Breast epithelium (tissue), 4 donors: ENCODE data around the gene PTPRN2. TPM values are rescaled to one million over a fixed set of nuclear protein-coding genes. Genes with fewer than 3 reads are reported as not detected.

ENCODE experiments used
- DNase-seq, 2 donors: peaks; one replicate each; pipeline ENCODE4 v3.0.0-alpha.2; 2019; ENCODE audit warnings: low spot score in 2 of 2
- H3K27ac ChIP-seq, 2 donors: fragments of 200-600 bp; sonication (generic) in 1 of 2; one replicate each; pipeline ENCODE4 v1.5.1; 2016 to 2019; ENCODE audit warnings: mild to moderate bottlenecking in 1 of 2
- H3K27me3 ChIP-seq, 2 donors: fragments of 200-600 bp; sonication (generic) in 1 of 2; one replicate each; pipeline versions ENCODE4 v1.5.1 to v1.6.0; 2017 to 2019; ENCODE audit warnings: control low read depth in 1 of 2, mild to moderate bottlenecking in 1 of 2
- H3K36me3 ChIP-seq: fragments of 200-600 bp; one replicate; pipeline ENCODE4 v1.5.1; 2019
- H3K4me1 ChIP-seq, 2 donors: fragments of 200-600 bp; sonication (generic); one replicate each; pipeline ENCODE4 v1.5.1; 2016 to 2019; ENCODE audit warnings: control low read depth in 1 of 2
- H3K4me3 ChIP-seq, 3 donors: fragments of 200-600 bp; sonication (generic); 1 replicate in 2 of 3; 2 replicates in 1 of 3; pipeline ENCODE4 v1.5.1; 2016 to 2019; ENCODE audit warnings: mild to moderate bottlenecking in 3 of 3, moderate library complexity in 2 of 3
- H3K9me3 ChIP-seq, 2 donors: fragments of 200-600 bp; sonication (generic) in 1 of 2; one replicate each; pipeline ENCODE4 v1.5.1; 2016 to 2019; ENCODE audit warnings: control low read depth in 1 of 2
- POLR2A ChIP-seq: fragments of 450-650 bp; IDR thresholded peaks from one replicate; pipeline ENCODE4 v1.6.1; 2016; ENCODE audit warnings: antibody characterized with exemption, mild to moderate bottlenecking, moderate library complexity
- POLR2AphosphoS5 ChIP-seq, 3 donors: sonication (generic); formaldehyde crosslinking; IDR thresholded peaks; one replicate each; pipeline ENCODE4 v1.6.1; 2017; ENCODE audit warnings: antibody characterized with exemption in 3 of 3
- intact Hi-C: fragments of 100-400 bp; cut with DNase I; formaldehyde crosslinking; loops from one replicate; pipeline ENCODE4 v1.15.1; 2023; ENCODE audit warnings: low total_unique reads
- total RNA-seq, 3 donors: library from RNA; depleted of rRNA; stranded (reverse); fragments of >200 nt; gene quantifications; one replicate each; pipeline ENCODE4 v1.1.0, GENCODE V29; 2016
- TF ChIP-seq, protein P1 (sequence below), 3 donors: fragments of 450-650 bp; IDR thresholded peaks; one replicate each; pipeline ENCODE4 v1.5.1; 2016 to 2017; ENCODE audit warnings: antibody characterized with exemption in 3 of 3, mild to moderate bottlenecking in 3 of 3, moderate library complexity in 3 of 3

PTPRN2 gene
- total RNA-seq, 3 donors from 2014 or later, result 1.6 to 2.2 (median 2.2) TPM

- DNase-seq, result no peak
- Histone ChIP-seq H3K27ac (no peak overlapping the region), H3K36me3 (no peaks in the 10 kb centered on the region), H3K4me3 (no peak overlapping the region), H3K4me1 (no peaks in the 10 kb centered on the region), H3K27me3 (no peaks in the 10 kb centered on the region), H3K9me3 (peaks cover 0 to 3% of the 10 kb centered on the region in 2 donors)
- no peak for TF ChIP-seq POLR2A
- TF ChIP-seq POLR2AphosphoS5 (IDR thresholded peaks at IDR 0.05), result no peak
- TF ChIP-seq, protein P1, sequence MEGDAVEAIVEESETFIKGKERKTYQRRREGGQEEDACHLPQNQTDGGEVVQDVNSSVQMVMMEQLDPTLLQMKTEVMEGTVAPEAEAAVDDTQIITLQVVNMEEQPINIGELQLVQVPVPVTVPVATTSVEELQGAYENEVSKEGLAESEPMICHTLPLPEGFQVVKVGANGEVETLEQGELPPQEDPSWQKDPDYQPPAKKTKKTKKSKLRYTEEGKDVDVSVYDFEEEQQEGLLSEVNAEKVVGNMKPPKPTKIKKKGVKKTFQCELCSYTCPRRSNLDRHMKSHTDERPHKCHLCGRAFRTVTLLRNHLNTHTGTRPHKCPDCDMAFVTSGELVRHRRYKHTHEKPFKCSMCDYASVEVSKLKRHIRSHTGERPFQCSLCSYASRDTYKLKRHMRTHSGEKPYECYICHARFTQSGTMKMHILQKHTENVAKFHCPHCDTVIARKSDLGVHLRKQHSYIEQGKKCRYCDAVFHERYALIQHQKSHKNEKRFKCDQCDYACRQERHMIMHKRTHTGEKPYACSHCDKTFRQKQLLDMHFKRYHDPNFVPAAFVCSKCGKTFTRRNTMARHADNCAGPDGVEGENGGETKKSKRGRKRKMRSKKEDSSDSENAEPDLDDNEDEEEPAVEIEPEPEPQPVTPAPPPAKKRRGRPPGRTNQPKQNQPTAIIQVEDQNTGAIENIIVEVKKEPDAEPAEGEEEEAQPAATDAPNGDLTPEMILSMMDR (IDR thresholded peaks at IDR 0.05), result no peak
- intact Hi-C loops, result no loop called here
Measured at GRCh38 chr7:158260567-158261361, 326.9 kb downstream of the PTPRN2 start.

- no peak for TF ChIP-seq POLR2AphosphoS5 (IDR thresholded peaks at IDR 0.05)
- no peak for TF ChIP-seq POLR2A
- TF ChIP-seq, protein P1 (IDR thresholded peaks at IDR 0.05), result no peak
- no peak overlapping the region for H3K27ac ChIP-seq
- intact Hi-C loops, result no loop called here
- no peaks in the 10 kb centered on the region for H3K36me3 ChIP-seq
- H3K4me1 ChIP-seq, result no peaks in the 10 kb centered on the region
- H3K4me3 ChIP-seq, result no peak overlapping the region
- no peaks in the 10 kb centered on the region for H3K27me3 ChIP-seq
- no peak for DNase-seq
- peaks cover 0 to 3% of the 10 kb centered on the region in 2 donors for H3K9me3 ChIP-seq
Measured at GRCh38 chr7:158259671-158260418, 327.8 kb downstream of the PTPRN2 start.

- Histone ChIP-seq H3K36me3 (no peaks in the 10 kb centered on the region), H3K27me3 (no peaks in the 10 kb centered on the region), H3K9me3 (peaks cover 0 to 3% of the 10 kb centered on the region in 2 donors), H3K27ac (no peak overlapping the region), H3K4me1 (no peaks in the 10 kb centered on the region), H3K4me3 (no peak overlapping the region)
- TF ChIP-seq, protein P1 (IDR thresholded peaks at IDR 0.05), result no peak
- TF ChIP-seq POLR2AphosphoS5 (IDR thresholded peaks at IDR 0.05) (no peak), POLR2A (no peak)
- no peak for DNase-seq
- intact Hi-C loops, result no loop called here
Measured at GRCh38 chr7:158259141-158259540, 328.5 kb downstream of the PTPRN2 start.

- Histone ChIP-seq H3K4me3 (no peak overlapping the region), H3K4me1 (no peaks in the 10 kb centered on the region), H3K27me3 (no peaks in the 10 kb centered on the region), H3K27ac (no peak overlapping the region), H3K9me3 (peaks cover 0 to 3% of the 10 kb centered on the region in 2 donors), H3K36me3 (no peaks in the 10 kb centered on the region)
- intact Hi-C loops, result no loop called here
- TF ChIP-seq, protein P1 (IDR thresholded peaks at IDR 0.05), result no peak
- TF ChIP-seq POLR2AphosphoS5 (IDR thresholded peaks at IDR 0.05), result no peak
- no peak for TF ChIP-seq POLR2A
- no peak for DNase-seq
Measured at GRCh38 chr7:158258411-158259130, 329.1 kb downstream of the PTPRN2 start.
